GM12874 (cell line): Measurements from ENCODE around the gene PRR19.

Experiments used
- TF ChIP-seq, protein P1 (sequence below): IDR thresholded peaks from 2 replicates; pipeline ENCODE4 v1.5.1; 2011; ENCODE audit warnings: low read depth, mild to moderate bottlenecking, control low read depth, low read length, moderate library complexity; ENCODE audit not compliant: insufficient read depth

Gene PRR19

DNA sequence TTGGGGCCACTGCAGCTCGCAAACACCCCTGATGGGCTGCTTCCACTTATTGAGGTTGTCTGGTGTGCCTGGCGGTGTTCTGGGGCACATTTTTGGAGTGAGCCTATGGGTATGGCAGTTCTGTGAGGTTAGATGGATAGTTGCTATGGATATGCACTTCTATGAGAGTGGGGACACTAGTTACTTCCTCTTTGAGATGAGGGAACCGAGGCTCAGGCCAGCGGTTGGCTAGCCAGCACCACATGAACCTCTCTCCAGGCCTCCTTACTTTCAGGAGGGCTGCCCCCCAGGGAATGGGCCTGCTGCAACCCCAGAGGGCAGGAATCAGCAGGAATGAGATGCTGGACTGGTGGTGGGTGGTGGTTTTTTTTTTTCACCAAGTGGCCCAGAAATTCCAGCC lies 13.5 kb upstream of the PRR19 start:
- TF ChIP-seq, protein P1, sequence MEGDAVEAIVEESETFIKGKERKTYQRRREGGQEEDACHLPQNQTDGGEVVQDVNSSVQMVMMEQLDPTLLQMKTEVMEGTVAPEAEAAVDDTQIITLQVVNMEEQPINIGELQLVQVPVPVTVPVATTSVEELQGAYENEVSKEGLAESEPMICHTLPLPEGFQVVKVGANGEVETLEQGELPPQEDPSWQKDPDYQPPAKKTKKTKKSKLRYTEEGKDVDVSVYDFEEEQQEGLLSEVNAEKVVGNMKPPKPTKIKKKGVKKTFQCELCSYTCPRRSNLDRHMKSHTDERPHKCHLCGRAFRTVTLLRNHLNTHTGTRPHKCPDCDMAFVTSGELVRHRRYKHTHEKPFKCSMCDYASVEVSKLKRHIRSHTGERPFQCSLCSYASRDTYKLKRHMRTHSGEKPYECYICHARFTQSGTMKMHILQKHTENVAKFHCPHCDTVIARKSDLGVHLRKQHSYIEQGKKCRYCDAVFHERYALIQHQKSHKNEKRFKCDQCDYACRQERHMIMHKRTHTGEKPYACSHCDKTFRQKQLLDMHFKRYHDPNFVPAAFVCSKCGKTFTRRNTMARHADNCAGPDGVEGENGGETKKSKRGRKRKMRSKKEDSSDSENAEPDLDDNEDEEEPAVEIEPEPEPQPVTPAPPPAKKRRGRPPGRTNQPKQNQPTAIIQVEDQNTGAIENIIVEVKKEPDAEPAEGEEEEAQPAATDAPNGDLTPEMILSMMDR, result no peak

DNA sequence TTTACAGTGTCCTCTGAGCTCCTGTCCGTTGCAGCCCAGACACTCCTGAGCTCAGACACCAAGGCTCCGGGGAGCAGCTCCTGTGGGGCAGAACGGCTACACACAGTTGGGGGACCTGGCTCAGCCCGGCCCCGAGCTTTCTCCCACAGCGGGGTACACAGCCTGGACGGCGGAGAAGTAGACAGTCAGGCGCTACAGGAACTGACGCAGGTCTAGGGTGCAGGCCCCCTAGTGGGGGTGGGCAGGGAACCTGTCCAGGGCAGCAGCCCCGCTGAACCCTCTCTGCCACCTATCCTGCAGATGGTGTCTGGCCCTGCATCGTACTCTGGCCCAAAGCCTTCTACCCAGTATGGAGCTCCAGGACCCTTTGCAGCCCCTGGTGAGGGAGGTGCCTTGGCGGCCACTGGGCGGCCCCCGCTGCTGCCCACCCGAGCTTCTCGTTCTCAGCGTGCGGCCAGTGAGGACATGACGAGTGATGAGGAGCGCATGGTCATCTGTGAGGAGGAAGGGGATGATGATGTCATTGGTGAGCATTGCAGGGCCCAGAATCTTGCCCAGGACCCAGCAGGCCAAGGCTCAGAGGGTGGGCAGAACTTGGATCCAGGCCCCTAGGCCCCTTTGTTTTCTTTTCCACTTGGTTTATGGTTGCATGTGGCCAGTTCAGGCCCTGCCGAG lies 12.9 kb upstream of the PRR19 start:
- TF ChIP-seq, protein P1, result no peak

DNA sequence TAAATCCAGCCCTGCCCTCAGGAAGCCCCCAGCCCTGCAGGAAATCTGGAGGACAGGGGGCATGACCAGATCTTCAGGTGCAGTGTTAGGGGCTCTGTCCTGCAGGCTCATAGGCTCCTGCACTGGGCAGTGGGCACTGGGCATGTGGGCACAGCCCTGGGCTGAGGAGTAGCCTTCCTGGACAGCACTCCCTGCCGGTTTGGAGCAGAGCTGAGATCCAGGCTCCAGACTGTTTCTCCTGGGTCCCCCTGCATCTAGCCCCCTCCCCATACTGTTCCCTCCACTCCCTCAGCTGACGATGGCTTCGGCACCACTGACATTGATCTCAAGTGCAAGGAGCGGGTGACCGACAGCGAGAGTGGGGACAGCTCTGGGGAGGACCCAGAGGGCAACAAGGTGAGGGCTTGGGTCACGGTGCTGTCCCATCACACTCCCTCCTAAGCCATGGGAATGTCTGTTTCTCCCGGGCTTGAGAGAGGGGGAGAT lies 12.3 kb upstream of the PRR19 start:
- TF ChIP-seq, protein P1, result no peak

DNA sequence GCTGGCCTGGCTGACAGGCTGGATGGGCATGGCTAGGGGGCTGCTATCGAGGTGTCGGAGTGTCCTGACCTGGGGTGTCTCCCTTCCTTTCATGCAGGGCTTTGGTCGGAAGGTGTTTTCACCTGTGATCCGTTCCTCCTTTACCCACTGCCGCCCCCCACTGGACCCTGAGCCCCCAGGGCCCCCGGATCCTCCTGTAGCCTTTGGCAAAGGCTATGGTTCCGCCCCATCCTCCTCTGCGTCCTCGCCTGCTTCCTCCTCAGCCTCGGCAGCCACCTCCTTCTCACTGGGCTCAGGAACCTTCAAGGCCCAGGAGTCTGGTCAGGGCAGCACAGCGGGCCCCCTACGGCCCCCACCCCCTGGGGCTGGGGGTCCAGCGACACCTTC lies 11.8 kb upstream of the PRR19 start:
- TF ChIP-seq, protein P1, result no peak

DNA sequence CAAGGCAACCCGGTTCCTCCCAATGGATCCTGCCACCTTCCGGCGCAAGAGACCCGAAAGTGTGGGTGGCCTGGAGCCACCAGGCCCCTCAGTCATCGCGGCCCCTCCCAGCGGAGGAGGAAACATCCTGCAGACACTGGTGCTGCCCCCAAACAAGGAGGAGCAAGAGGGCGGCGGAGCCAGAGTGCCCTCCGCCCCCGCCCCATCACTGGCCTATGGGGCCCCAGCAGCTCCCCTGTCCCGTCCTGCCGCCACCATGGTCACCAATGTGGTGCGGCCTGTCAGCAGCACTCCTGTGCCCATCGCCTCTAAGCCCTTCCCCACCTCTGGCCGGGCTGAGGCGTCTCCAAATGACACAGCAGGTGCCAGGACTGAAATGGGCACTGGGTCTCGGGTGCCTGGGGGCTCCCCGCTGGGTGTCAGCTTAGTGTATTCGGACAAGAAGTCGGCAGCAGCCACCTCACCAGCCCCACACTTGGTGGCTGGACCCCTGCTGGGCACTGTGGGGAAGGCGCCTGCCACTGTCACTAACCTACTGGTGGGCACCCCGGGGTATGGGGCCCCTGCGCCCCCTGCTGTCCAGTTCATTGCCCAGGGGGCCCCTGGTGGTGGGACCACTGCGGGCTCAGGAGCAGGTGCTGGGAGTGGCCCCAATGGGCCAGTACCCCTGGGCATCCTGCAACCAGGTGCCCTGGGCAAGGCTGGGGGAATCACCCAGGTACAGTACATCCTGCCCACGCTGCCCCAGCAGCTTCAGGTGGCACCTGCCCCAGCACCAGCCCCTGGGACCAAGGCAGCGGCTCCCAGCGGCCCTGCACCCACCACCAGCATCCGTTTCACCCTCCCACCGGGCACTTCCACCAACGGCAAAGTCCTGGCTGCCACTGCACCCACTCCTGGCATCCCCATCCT lies 11.2 kb upstream of the PRR19 start:
- TF ChIP-seq, protein P1, result peak; percentile 71

DNA sequence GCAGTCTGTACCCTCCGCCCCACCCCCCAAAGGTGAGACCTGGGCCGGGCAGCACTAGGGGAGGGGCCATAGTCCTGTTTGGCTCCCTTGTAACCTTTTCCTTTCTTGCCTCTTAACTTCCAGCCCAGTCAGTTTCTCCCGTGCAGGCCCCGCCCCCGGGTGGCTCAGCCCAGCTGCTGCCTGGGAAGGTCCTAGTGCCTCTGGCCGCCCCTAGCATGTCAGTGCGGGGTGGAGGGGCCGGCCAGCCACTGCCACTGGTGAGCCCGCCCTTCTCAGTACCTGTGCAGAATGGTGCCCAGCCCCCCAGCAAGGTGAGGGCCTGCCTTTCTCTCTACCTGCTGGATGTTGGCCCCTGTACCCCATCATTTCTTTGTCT lies 10.5 kb upstream of the PRR19 start:
- TF ChIP-seq, protein P1, result no peak
